ENCODE data around the gene LYZL1. TPM values are rescaled to one million over a fixed set of nuclear protein-coding genes. Genes with fewer than 3 reads are reported as not detected.
A peak's percentile ranks its signal among the peaks of the same experiment; 100 is the strongest.

Gene LYZL1
- total and polyA plus RNA-seq, 2 of the 8 experiments (the other 6 are each of a cell fraction or from before 2014, with no cell fraction given): not detected

- Histone ChIP-seq H3K18ac (ENCODE audit: extremely low read depth, low read length) (no peak overlapping the region), H3K23me2 (ENCODE audit: low read depth, low read length) (no peaks in the 10 kb centered on the region), H3K79me1 (ENCODE audit: low read depth, low read length) (peaks cover 2% of the 10 kb centered on the region; the same call in 1 of the 2 replicates), H4K91ac (replicated peaks; ENCODE audit: insufficient read length, low read length) (no peak overlapping the region), H2BK12ac (ENCODE audit: low read depth, low read length) (no peak overlapping the region), H4K20me1 (replicated peaks in 1 of 2; ENCODE audit: control insufficient read depth in 1 of 2, insufficient read depth in 2 of 2, low read length in 2 of 2) (no peaks in the 10 kb centered on the region), H3K9me3 (ENCODE audit: insufficient read depth in 2 of 2, low read depth in 1 of 2, low read length in 1 of 2) (no peaks in the 10 kb centered on the region), H3K4ac (replicated peaks; ENCODE audit: insufficient read length, low read depth, low read length) (no peak overlapping the region), H3K36me3 (ENCODE audit: control insufficient read depth in 2 of 4, insufficient read depth in 4 of 4, low read length in 3 of 4) (no peaks in the 10 kb centered on the region), H4K8ac (ENCODE audit: extremely low read depth, insufficient read depth, low read length) (no peak overlapping the region), H3K4me1 (replicated peaks in 1 of 4; ENCODE audit: control insufficient read depth in 3 of 4, insufficient read depth in 4 of 4, low read length in 3 of 4) (peaks cover 0 to 3% (median under 1%) of the 10 kb centered on the region in 4 experiments; a peak in 2 of 7 replicates), H3K27me3 (replicated peaks in 1 of 4; ENCODE audit: control insufficient read depth in 3 of 4, extremely low read depth in 1 of 4, insufficient read depth in 3 of 4, low read length in 3 of 4) (no peaks in the 10 kb centered on the region), H2BK5ac (ENCODE audit: low read depth, low read length) (no peak overlapping the region), H3K56ac (replicated peaks; ENCODE audit: insufficient read length, low read depth, low read length) (no peak overlapping the region), H2BK120ac (replicated peaks; ENCODE audit: low read depth, low read length) (no peak overlapping the region), H3K79me2 (ENCODE audit: control insufficient read depth in 1 of 2, insufficient read depth in 2 of 2, low read length in 2 of 2) (no peaks in the 10 kb centered on the region), H3K4me2 (ENCODE audit: insufficient read depth in 1 of 2, low read depth in 2 of 2, low read length in 2 of 2) (no peak overlapping the region), H3K14ac (ENCODE audit: insufficient read length) (no peak overlapping the region), H3K9ac (replicated peaks in 1 of 4; ENCODE audit: extremely low read depth in 1 of 4, low read depth in 3 of 4, low read length in 3 of 4) (no peak overlapping the region), H4K5ac (ENCODE audit: insufficient read length, low read depth, low read length) (no peak overlapping the region), H2AFZ (ENCODE audit: low read length) (0 out of 2 replicates have a peak overlapping the region, but pooled peaks have one; percentile 4), H3K23ac (ENCODE audit: insufficient read length) (no peak overlapping the region), H2BK15ac (ENCODE audit: low read length) (no peak overlapping the region), H3K27ac (ENCODE audit: low read depth, low read length) (no peak overlapping the region), H3K4me3 (ENCODE audit: extremely low read depth in 1 of 4, insufficient read depth in 2 of 4, low read depth in 3 of 4, low read length in 4 of 4) (no peak overlapping the region), H2AK5ac (ENCODE audit: low read depth, low read length) (no peak overlapping the region), H2BK20ac (ENCODE audit: low read length) (no peak overlapping the region)
- ChIA-PET POLR2A (ENCODE audit: partially characterized antibody) (interaction anchor here (0.7 kb wide), 1 partner anchor 15 kb away, joined by 3 read pairs; no protein-coding TSS in a partner anchor), CTCF (ENCODE audit: partially characterized antibody) (interaction anchor here (2.0 to 8.9 kb wide), 2 partner anchors 10 to 14 kb away, joined by 4 to 94 read pairs; no protein-coding TSS in a partner anchor)
- WGBS, 2 experiments (ENCODE audit: extremely low coverage in 1 of 2, insufficient coverage in 1 of 2, insufficient read length in 1 of 2, insufficient replicate concordance in 2 of 2, low coverage in 1 of 2, low lambda C conversion rate in 2 of 2, missing lambda C conversion rate in 1 of 2): 96% methylated on average over 7 of the region's 7 CpGs; no CpG with 5 or more reads in 1 of the 2 experiments
- no peak for FAIRE-seq
- DNase-seq (ENCODE audit: low read depth in 1 of 2, low spot score in 2 of 2): no peak
- TF ChIP-seq HDAC6 (IDR thresholded peaks at IDR 0.05; ENCODE audit: low read depth, low read length) (no peak), SUZ12 (IDR thresholded peaks at IDR 0.05; ENCODE audit: low read length) (no peak), ZNF274 (IDR thresholded peaks at IDR 0.05; ENCODE audit: borderline replicate concordance, extremely low read depth, low read length) (no peak), CTBP2 (IDR thresholded peaks at IDR 0.05; ENCODE audit: borderline replicate concordance, insufficient read depth, insufficient read length, low read length) (no peak), TBP (IDR thresholded peaks at IDR 0.05; ENCODE audit: low read depth, low read length) (no peak), NANOG (IDR thresholded peaks at IDR 0.05; ENCODE audit: insufficient read depth, low read depth, low read length, poor library complexity, severe bottlenecking) (no peak), CHD2 (IDR thresholded peaks at IDR 0.05; ENCODE audit: low read length) (no peak), EP300 (IDR thresholded peaks at IDR 0.05; ENCODE audit: borderline replicate concordance in 1 of 2, low read depth in 2 of 2, low read length in 2 of 2) (no peak), CBX8 (IDR thresholded peaks at IDR 0.05; ENCODE audit: borderline replicate concordance, low read depth, low read length) (no peak), CHD1 (IDR thresholded peaks at IDR 0.05; ENCODE audit: low read depth, low read length) (no peak), TEAD4 (IDR thresholded peaks at IDR 0.05; ENCODE audit: low read depth, low read length) (no peak), TAF1 (IDR thresholded peaks at IDR 0.05; ENCODE audit: low read depth, low read length) (no peak)
- TF ChIP-seq, protein P1, sequence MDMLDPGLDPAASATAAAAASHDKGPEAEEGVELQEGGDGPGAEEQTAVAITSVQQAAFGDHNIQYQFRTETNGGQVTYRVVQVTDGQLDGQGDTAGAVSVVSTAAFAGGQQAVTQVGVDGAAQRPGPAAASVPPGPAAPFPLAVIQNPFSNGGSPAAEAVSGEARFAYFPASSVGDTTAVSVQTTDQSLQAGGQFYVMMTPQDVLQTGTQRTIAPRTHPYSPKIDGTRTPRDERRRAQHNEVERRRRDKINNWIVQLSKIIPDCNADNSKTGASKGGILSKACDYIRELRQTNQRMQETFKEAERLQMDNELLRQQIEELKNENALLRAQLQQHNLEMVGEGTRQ (IDR thresholded peaks at IDR 0.05; ENCODE audit: low read length): no peak
These were observed 32.9 kb upstream of the LYZL1 start for GRCh38 chr10:29256019-29256418.

Data from H1 (cell line).